Measurements from ENCODE around the gene SOD1.
"Not testable (repeated sequence)": the region's sequence is repeated elsewhere in the genome, so short reads cannot be mapped to it uniquely, and the experiment has no call there.

SOD1 gene

DNA sequence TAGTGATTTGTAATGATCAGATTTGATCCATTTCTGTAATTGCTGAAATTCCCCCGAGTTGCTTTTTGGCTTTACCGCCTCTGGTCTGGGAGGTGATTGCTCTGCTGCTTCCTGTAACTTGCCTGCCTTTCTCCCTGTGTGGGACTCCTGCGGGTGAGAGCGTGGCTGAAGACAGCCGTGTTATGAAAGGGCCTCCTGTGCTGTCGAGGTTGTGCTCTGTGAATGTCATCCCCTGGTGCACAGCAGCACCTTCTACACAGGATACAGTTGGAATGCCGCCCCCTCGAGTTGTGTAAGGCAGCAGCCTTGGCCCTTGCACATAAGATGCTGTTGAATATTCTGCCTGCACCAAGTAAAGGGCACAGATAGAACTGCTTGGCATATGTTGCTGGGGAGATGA lies 5.9 kb downstream of the SOD1 start:
- TF ChIP-seq, protein P1, sequence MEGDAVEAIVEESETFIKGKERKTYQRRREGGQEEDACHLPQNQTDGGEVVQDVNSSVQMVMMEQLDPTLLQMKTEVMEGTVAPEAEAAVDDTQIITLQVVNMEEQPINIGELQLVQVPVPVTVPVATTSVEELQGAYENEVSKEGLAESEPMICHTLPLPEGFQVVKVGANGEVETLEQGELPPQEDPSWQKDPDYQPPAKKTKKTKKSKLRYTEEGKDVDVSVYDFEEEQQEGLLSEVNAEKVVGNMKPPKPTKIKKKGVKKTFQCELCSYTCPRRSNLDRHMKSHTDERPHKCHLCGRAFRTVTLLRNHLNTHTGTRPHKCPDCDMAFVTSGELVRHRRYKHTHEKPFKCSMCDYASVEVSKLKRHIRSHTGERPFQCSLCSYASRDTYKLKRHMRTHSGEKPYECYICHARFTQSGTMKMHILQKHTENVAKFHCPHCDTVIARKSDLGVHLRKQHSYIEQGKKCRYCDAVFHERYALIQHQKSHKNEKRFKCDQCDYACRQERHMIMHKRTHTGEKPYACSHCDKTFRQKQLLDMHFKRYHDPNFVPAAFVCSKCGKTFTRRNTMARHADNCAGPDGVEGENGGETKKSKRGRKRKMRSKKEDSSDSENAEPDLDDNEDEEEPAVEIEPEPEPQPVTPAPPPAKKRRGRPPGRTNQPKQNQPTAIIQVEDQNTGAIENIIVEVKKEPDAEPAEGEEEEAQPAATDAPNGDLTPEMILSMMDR (IDR thresholded peaks at IDR 0.05; ENCODE audit: insufficient read depth, low read depth, low read length, missing control alignments) = no peak
- DNase-seq (ENCODE audit: low read depth) = no peak
- H3K4me3 ChIP-seq (ENCODE audit: low read depth, low read length) = no peak overlapping the region

DNA sequence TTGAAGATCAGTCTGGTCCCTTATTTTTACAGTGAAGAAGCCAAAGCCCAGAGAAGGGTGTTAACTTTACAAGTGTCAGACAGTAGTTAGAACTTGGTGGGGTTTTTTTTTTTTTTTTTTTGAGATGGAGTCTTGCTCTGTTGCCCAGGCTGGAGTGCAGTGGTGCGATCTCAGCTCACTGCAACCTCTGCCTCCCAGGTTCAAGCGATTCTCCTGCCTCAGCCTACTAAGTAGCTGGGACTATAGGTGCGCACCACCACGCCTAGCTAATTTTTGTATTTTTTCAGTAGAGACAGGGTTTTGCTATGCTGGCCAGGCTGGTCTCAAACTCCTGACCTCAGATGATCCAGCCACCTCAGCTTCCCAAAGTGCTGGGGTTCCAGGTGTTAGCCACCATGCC lies 6.4 kb downstream of the SOD1 start:
- not testable (repeated sequence) for DNase-seq (ENCODE audit: low read depth); H3K4me3 ChIP-seq (ENCODE audit: low read depth, low read length)

DNA sequence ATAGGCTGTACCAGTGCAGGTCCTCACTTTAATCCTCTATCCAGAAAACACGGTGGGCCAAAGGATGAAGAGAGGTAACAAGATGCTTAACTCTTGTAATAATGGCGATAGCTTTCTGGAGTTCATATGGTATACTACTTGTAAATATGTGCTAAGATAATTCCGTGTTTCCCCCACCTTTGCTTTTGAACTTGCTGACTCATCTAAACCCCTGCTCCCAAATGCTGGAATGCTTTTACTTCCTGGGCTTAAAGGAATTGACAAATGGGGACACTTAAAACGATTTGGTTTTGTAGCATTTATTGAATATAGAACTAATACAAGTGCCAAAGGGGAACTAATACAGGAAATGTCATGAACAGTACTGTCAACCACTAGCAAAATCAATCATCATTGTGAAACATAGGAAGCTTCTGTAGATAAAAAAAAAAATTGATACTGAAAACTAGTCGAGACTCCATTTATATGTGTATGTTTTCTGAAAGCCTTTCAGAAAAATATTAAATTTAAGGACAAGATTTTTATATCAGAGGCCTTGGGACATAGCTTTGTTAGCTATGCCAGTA lies 7.0 kb downstream of the SOD1 start:
- TF ChIP-seq, protein P1 (IDR thresholded peaks at IDR 0.05; ENCODE audit: insufficient read depth, low read depth, low read length, missing control alignments) = no peak
- no peak for DNase-seq (ENCODE audit: low read depth)

DNA sequence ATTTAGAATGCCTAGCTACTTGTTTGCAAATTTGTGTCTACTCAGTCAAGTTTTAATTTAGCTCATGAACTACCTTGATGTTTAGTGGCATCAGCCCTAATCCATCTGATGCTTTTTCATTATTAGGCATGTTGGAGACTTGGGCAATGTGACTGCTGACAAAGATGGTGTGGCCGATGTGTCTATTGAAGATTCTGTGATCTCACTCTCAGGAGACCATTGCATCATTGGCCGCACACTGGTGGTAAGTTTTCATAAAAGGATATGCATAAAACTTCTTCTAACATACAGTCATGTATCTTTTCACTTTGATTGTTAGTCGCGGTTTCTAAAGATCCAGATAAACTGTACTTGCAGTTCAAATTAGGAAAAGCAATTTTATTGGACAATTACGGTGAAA lies 7.6 kb downstream of the SOD1 start:
- TF ChIP-seq, protein P1 (IDR thresholded peaks at IDR 0.05; ENCODE audit: insufficient read depth, low read depth, low read length, missing control alignments) = no peak
- no peak overlapping the region for H3K4me3 ChIP-seq (ENCODE audit: low read depth, low read length)
- DNase-seq (ENCODE audit: low read depth) = no peak

More for the DNA sequence above, 7.0 kb downstream of the SOD1 start:
- no peak overlapping the region for H3K4me3 ChIP-seq (ENCODE audit: low read depth, low read length)

DNA sequence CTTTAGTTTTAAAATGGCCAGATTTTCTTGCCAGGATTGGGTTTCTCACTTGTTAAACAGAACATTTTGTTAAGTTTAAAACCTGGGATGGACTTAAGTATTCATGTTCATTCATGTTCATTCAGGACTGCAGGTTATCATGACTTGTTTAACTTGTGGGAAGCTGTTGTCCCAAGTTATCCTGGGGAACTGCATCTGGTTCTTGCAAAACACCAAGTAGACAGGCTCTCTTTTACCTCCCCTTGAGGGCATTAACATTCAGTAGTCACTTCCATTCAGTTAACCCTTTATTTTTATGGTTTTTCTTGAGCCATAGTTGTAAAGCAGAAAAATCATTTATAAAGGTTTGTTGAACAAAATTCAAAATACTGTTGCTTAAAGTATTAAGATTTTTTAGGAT lies 8.1 kb downstream of the SOD1 start:
- no peak overlapping the region for H3K4me3 ChIP-seq (ENCODE audit: low read depth, low read length)
- TF ChIP-seq, protein P1 (IDR thresholded peaks at IDR 0.05; ENCODE audit: insufficient read depth, low read depth, low read length, missing control alignments) = no peak
- no peak for DNase-seq (ENCODE audit: low read depth)

DNA sequence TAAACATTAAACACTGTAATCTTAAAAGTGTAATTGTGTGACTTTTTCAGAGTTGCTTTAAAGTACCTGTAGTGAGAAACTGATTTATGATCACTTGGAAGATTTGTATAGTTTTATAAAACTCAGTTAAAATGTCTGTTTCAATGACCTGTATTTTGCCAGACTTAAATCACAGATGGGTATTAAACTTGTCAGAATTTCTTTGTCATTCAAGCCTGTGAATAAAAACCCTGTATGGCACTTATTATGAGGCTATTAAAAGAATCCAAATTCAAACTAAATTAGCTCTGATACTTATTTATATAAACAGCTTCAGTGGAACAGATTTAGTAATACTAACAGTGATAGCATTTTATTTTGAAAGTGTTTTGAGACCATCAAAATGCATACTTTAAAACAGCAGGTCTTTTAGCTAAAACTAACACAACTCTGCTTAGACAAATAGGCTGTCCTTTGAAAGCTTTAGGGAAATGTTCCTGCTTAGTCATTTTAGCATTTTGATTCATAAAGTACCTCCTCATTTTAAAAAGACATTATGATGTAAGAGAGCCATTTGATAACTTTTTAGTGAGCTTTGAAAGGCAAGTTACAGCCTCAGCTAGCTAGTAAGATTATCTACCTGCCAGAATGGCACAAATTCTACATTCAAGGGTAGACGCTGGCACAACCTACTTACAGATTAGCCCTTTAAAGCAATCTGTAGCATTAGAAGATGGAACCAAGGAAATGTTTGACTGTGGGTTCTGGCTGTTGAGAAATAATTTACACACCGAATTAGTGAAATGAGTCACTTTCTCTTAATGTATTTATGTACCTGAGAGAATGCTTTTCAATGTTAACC lies 9.4 kb downstream of the SOD1 start:
- H3K4me3 ChIP-seq (ENCODE audit: low read depth, low read length) = no peak overlapping the region
- TF ChIP-seq, protein P1 (IDR thresholded peaks at IDR 0.05; ENCODE audit: insufficient read depth, low read depth, low read length, missing control alignments) = no peak
- peak; percentile 15 for DNase-seq (ENCODE audit: low read depth)

DNA sequence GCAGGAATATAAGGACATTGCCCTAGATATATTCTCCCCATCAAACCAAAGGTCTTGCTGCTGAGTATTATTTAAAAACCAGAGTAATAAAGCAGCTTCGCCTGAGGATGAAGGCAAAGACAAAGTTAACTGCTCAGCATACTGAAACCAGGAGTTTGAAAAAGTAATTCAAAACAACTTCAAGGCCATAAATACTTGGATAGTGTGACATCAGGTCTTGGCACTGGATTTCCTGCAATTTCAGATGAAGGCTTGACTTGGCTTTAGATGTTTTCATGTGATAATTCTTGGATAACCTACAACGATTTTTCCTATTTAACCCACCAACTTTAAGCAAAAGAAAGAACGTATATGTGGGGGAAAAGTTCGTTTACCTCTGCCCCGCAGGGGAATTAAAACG lies 10.6 kb downstream of the SOD1 start:
- TF ChIP-seq, protein P1 (IDR thresholded peaks at IDR 0.05; ENCODE audit: insufficient read depth, low read depth, low read length, missing control alignments) = no peak
- no peak for DNase-seq (ENCODE audit: low read depth)
- H3K4me3 ChIP-seq (ENCODE audit: low read depth, low read length) = no peak overlapping the region
